K562 (cell line): Measurements from ENCODE around the gene ERMP1. TPM values are rescaled to one million over a fixed set of nuclear protein-coding genes. Genes with fewer than 3 reads are reported as not detected.

ENCODE experiments used
- BDP1 ChIP-seq: IDR thresholded peaks from 3 replicates; pipeline ENCODE4 v1.6.1; 2011; ENCODE audit not compliant: insufficient read length, insufficient read depth
- CBX5 ChIP-seq: IDR thresholded peaks from 2 replicates; pipeline ENCODE4 v1.6.1; 2014; ENCODE audit warnings: low read depth, borderline replicate concordance
- CC2D1A ChIP-seq: fragments of 450-650 bp; IDR thresholded peaks from 2 replicates; pipeline ENCODE4 v1.6.1; 2017; ENCODE audit warnings: mild to moderate bottlenecking
- CREB3L1 ChIP-seq: fragments of 450-650 bp; IDR thresholded peaks from 2 replicates; pipeline ENCODE4 v1.6.1; 2014; ENCODE audit warnings: low read depth, mild to moderate bottlenecking, moderate library complexity, borderline replicate concordance
- DMBX1 ChIP-seq: fragments of 250-450 bp; sonication (Bioruptor Pico); IDR thresholded peaks from 2 replicates; pipeline ENCODE4 v1.8.0; 2022; ENCODE audit warnings: inconsistent platforms, mild to moderate bottlenecking, moderate library complexity, borderline replicate concordance
- ELF4 ChIP-seq: fragments of 450-650 bp; formaldehyde crosslinking; IDR thresholded peaks from 2 replicates; pipeline ENCODE4 v1.4.0; 2022; ENCODE audit warnings: missing genetic modification characterization
- JUND ChIP-seq, 2 experiments: IDR thresholded peaks; 2 replicates in 1 of 2; 3 replicates in 1 of 2; pipeline ENCODE4 v1.6.1; 2011; ENCODE audit warnings: borderline replicate concordance in 2 of 2, low read depth in 2 of 2, low read length in 2 of 2, improper control_type of control experiment in 1 of 2, missing biosample characterization in 1 of 2, missing genetic modification characterization in 1 of 2, missing genetic modification reagents in 1 of 2
- MAX ChIP-seq: sonication (generic); formaldehyde crosslinking; IDR thresholded peaks from 2 replicates; pipeline ENCODE4 v1.9.0; 2022; ENCODE audit warnings: mild to moderate bottlenecking, missing genetic modification reagents
- NCOA6 ChIP-seq: fragments of 450-650 bp; IDR thresholded peaks from 2 replicates; pipeline ENCODE4 v1.6.1; 2017; ENCODE audit warnings: mild to moderate bottlenecking
- RBM39 ChIP-seq: fragments of 200-400 bp; formaldehyde crosslinking; optimal IDR thresholded peaks from 2 replicates; pipeline ENCODE3; 2018; ENCODE audit warnings: low read depth, low read length
- RHOXF2B ChIP-seq: fragments of 250-450 bp; sonication (Bioruptor Pico); conservative IDR thresholded peaks from 2 replicates; pipeline ENCODE4 v1.5.1; 2021
- SMC3 ChIP-seq: conservative IDR thresholded peaks from 2 replicates; pipeline ENCODE4 v1.6.1; 2011; ENCODE audit warnings: low read depth, low read length, improper control_type of control experiment; ENCODE audit not compliant: insufficient read depth
- TCF3 ChIP-seq: sonication (generic); formaldehyde crosslinking; IDR thresholded peaks from 2 replicates; pipeline ENCODE4 v1.4.0; 2020; ENCODE audit warnings: mild to moderate bottlenecking, missing genetic modification reagents
- ZNF347 ChIP-seq: fragments of 450-650 bp; formaldehyde crosslinking; IDR thresholded peaks from 2 replicates; pipeline ENCODE4 v1.4.0; 2020; ENCODE audit warnings: low read depth, mild to moderate bottlenecking, moderate library complexity
- polyA plus RNA-seq, 8 experiments: library from polyadenylated mRNA; depleted of rRNA in 4 of 8; stranded (reverse) in 5 of 8; unstranded in 3 of 8; fragments of >200 nt; fragmentation: Nextera tagmentation in 2 of 8; fragmentation: Illumina TruSeq in 1 of 8; extraction: Ambion mirVana in 2 of 8; extraction: Trizol in 1 of 8; gene quantifications; 2 replicates each; pipeline versions ENCODE4 v1.2.1 to v1.2.3, GENCODE V29; 2011 to 2014; ENCODE audit warnings: inconsistent platforms in 1 of 8, missing spikeins in 1 of 8
- total RNA-seq, 7 experiments: library from RNA; depleted of rRNA in 6 of 7; stranded (reverse); fragments of >200 nt in 6 of 7; fragmentation: Illumina TruSeq in 2 of 7; extraction: Trizol in 2 of 7; gene quantifications; 2 replicates each; pipeline versions ENCODE4 v1.2.1 to v1.2.3, GENCODE V29; 2011 to 2021; ENCODE audit warnings: low replicate concordance in 1 of 7
- TF ChIP-seq, protein P1 (sequence below): fragments of 450-650 bp; IDR thresholded peaks from 2 replicates; pipeline ENCODE4 v1.6.1; 2016; ENCODE audit warnings: antibody characterized with exemption
- TF ChIP-seq, protein P2 (sequence below), 2 experiments: fragments of 450-650 bp; formaldehyde crosslinking in 1 of 2; IDR thresholded peaks; 2 replicates each; pipeline versions ENCODE4 v1.4.0 to v1.6.1; 2014 to 2020; ENCODE audit warnings: mild to moderate bottlenecking in 2 of 2, borderline replicate concordance in 1 of 2, low read depth in 1 of 2

ERMP1 gene
- total and polyA plus RNA-seq, 9 of the 15 experiments (the other 6 are each of a cell fraction or from before 2014, with no cell fraction given): 2.5 to 26.3 (median 12.6) TPM

DNA sequence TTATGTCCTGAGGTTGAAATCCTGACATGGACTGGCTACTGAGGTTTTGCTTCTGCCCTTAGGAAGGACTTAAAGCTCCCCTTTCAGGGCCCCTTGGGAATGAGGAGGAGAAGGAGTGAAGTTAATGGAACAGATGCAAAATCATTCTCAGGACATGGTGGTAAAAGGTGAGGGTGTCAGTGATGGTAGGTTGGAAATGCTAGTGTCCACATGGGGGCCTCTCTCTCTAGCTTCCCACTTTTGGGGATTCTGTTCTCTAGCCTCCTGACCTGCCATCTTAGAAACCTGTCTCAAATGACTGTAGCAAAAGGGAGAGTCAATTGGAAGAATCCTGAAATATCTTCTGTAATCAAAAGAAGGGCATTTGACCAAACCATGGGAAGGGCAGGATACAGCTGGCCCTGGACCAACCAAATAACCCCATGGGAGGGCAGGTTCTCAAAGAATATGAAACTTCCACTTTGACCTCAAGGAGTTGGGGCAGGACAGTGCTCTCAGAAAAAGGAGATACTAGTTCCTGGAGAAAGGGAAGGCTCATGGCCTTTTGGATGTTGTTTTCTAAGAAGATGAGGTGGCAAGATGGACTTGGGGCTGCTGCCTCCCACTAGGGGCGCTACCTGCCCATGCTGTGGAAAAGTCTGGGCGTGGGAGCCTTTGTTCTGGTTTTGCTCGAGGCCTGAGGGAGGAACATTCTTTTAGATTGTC is 36.5 kb upstream of the ERMP1 start (continued):
- TF ChIP-seq NCOA6 (no peak), CC2D1A (no peak), MAX (CRISPR knock-in tag) (peak; percentile 51; the same call in 1 of the 2 replicates), CBX5 (0 out of 2 replicates have a peak, but pooled peaks have one; percentile 42), ELF4 (CRISPR knock-in tag) (no peak), SMC3 (0 out of 2 replicates have a peak, but pooled peaks have one; percentile 37), ZNF347 (CRISPR knock-in tag) (no peak), CREB3L1 (peak; percentile 62; the same call in 1 of the 2 replicates), TCF3 (CRISPR knock-in tag) (no peak), DMBX1 (CRISPR knock-in tag) (peak; percentile 72; the same call in 1 of the 2 replicates), RHOXF2B (CRISPR knock-in tag) (no peak), BDP1 (no peak), RBM39 (no peak), JUND (IDR thresholded peaks at IDR 0.05; ENCODE audit: borderline replicate concordance, low read depth, low read length) (0 out of 2 replicates have a peak, but pooled peaks have one; percentile 47), JUND (tag; IDR thresholded peaks at IDR 0.05; ENCODE audit: borderline replicate concordance, low read depth, low read length) (peak; percentile 33; the same call in 1 of the 3 replicates)
- TF ChIP-seq, protein P1, sequence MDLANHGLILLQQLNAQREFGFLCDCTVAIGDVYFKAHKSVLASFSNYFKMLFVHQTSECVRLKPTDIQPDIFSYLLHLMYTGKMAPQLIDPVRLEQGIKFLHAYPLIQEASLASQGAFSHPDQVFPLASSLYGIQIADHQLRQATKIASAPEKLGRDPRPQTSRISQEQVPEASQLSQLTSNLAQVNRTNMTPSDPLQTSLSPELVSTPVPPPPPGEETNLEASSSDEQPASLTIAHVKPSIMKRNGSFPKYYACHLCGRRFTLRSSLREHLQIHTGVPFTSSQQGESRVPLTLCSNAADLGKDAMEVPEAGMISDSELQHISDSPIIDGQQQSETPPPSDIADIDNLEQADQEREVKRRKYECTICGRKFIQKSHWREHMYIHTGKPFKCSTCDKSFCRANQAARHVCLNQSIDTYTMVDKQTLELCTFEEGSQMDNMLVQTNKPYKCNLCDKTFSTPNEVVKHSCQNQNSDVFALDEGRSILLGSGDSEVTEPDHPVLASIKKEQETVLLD: no peak
- TF ChIP-seq, protein P2, sequence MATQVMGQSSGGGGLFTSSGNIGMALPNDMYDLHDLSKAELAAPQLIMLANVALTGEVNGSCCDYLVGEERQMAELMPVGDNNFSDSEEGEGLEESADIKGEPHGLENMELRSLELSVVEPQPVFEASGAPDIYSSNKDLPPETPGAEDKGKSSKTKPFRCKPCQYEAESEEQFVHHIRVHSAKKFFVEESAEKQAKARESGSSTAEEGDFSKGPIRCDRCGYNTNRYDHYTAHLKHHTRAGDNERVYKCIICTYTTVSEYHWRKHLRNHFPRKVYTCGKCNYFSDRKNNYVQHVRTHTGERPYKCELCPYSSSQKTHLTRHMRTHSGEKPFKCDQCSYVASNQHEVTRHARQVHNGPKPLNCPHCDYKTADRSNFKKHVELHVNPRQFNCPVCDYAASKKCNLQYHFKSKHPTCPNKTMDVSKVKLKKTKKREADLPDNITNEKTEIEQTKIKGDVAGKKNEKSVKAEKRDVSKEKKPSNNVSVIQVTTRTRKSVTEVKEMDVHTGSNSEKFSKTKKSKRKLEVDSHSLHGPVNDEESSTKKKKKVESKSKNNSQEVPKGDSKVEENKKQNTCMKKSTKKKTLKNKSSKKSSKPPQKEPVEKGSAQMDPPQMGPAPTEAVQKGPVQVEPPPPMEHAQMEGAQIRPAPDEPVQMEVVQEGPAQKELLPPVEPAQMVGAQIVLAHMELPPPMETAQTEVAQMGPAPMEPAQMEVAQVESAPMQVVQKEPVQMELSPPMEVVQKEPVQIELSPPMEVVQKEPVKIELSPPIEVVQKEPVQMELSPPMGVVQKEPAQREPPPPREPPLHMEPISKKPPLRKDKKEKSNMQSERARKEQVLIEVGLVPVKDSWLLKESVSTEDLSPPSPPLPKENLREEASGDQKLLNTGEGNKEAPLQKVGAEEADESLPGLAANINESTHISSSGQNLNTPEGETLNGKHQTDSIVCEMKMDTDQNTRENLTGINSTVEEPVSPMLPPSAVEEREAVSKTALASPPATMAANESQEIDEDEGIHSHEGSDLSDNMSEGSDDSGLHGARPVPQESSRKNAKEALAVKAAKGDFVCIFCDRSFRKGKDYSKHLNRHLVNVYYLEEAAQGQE (IDR thresholded peaks at IDR 0.05; ENCODE audit: borderline replicate concordance): peak; percentile 29; the same call in 1 of the 2 replicates
- TF ChIP-seq, protein P2 (CRISPR knock-in tag; IDR thresholded peaks at IDR 0.05; ENCODE audit: low read depth): no peak
